Hematopoietic multipotent progenitor cell treated with erythropoietin and hydrocortisone succinate and interleukin-3 and kit ligand, for 15 days (in vitro differentiated cells): Measurements from ENCODE around the gene EFCAB9.
A peak's percentile ranks its signal among the peaks of the same experiment; 100 is the strongest.
"Not testable (repeated sequence)": the region's sequence is repeated elsewhere in the genome, so short reads cannot be mapped to it uniquely, and the experiment has no call there.

ENCODE experiments used
- DNase-seq: peaks from one replicate; pipeline ENCODE4 v3.0.0-alpha.2; 2015; ENCODE audit warnings: low spot score

EFCAB9 gene

DNA sequence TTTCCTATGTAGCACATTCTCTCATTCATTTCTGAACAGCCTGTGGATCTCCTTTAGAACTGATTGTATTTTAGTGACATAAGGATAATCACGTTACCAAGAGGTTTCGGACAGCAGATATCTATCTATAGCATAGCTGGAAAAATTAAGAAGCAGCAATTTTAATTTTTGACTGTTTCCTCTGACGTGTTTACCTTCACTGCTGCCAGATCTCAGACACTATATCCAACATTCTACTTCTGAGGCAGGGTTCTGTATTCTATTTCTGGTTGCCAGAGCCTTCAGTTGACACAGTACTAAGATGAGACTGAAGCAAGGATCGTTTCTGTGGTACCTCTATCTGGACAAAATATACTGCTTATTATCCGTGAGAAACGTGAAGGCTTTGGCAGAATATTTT is at the start of gene EFCAB9:
EFCAB9 (plus strand) TSS at position 301 of the 400 bp plus-strand sequence; CDS start at position 302, 1 bp downstream.
- DNase-seq: no peak

DNA sequence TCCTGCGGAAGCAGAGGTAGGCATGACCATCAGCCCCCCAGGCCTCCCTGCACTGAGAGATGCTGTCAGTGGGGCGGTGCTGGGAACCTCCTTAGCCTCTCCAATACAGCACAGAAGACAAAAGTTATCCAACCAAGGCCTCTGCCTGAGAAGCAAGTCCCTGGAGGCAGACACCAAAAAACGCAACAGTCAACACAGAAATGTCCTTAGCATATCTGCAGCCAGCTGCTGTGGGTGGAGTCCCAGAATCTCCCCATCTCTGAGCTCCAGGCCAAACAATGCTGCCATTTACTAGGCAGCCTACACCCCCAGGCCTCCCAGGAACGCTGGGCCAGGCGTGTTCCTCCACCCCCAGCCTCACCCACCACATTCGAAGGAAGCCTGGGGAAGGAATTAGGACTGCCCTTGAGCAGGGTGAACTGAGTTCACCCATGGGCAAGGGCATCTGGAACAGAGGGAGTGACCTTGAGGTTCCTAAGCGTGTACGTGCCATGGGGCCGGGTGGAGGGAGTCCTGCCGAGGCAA is 49.6 kb upstream of the EFCAB9 start:
- DNase-seq: peak; percentile 90

GRCh38 chr5:172144931-172145869 is 48.8 kb upstream of the EFCAB9 start:
- DNase-seq: no peak

DNA sequence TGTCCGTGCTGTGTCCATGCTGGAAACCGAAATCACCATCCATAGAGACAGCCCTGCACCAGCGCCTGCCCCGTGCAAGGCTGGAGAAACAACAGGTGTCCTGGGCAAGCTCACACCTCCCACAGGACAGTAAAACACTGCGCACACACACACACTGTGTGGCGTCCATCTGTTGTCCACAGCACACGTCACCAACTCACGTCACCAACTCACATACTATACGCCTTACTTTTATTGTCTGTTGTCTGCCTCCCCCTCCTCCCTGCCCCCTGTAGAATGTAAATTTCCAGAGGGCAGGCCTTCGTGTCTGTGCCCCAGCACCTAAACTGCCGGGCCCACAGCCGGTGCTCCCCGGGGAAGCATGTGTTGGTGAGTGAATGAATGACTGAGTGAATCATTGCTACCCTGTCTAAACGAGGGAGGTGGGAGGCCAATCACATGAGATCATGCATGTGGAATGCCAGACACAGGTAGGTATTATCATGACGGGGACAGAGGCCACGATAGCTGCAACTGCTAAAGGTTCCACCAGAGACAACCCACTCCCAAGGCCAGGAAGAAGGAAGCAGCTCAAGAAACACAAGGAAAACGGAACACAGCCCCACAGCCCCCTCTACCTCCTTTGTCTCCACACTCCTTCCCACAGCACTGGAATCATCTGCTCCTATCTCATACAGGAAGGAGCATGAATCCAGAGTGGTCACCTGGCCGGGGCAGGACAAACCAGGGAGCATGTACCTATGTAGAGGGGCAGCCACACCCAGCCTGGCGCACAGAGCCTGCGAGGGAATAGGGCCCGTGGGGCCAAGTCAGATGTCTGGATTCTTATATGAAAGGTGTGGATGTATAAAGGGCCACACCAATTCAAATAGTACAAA is 47.9 kb upstream of the EFCAB9 start:
- DNase-seq: no peak

DNA sequence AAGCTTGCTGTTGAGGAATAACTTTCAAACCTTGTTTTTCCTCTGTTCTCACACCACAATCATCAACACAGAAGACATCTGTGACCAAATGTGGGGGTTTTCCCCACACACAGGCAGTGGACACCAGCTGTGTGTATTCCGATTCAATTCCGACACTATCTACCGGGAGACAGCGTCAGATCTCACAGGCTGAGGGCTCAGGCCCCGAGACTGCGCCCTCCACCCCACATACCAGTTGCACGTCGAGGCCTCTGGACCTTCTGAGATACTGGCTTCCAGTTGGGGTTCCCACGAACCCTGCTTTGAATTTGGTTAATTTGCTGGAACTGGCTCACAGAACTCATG is 47.3 kb upstream of the EFCAB9 start:
- DNase-seq: no peak

DNA sequence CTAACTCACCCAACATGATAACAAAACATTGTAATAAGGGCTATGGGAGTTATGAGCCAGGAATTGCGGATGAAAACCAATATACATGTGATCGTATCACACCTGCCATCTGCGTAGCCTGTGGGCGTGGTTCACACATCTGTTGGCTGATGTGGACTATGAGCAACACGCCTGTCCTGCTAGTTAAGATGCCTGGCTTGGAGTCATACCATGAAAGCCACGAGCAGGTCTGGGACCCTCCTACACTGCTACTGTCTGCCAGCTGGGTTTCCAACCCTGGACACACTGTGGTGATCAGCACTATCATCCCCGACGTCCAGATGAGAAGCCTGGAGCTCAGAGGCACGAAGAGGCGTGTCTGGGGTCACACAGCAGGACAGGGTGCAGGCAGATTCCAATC is 46.1 kb upstream of the EFCAB9 start:
- DNase-seq: peak; percentile 89

GRCh38 chr5:172148381-172148780 is 45.6 kb upstream of the EFCAB9 start:
- DNase-seq: no peak

DNA sequence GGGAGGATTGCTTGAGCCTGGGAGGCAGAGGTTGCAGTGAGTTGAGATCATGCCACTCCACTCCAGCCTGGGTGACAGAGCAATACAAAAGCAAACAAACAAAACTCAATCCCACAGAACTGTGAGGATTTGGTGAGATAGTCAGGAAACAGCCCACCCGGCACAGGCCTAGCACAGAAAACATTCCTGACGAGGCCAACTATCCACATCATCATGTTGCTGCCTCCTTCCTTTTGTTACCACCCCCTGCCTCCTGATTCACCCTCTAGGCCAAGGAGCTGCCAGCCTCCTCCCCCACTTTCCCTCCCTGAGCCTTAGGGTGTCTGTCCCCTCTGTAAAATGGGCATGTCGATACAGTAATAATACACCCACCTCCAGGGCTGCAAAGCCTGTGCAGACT is 44.9 kb upstream of the EFCAB9 start:
- DNase-seq: no peak

DNA sequence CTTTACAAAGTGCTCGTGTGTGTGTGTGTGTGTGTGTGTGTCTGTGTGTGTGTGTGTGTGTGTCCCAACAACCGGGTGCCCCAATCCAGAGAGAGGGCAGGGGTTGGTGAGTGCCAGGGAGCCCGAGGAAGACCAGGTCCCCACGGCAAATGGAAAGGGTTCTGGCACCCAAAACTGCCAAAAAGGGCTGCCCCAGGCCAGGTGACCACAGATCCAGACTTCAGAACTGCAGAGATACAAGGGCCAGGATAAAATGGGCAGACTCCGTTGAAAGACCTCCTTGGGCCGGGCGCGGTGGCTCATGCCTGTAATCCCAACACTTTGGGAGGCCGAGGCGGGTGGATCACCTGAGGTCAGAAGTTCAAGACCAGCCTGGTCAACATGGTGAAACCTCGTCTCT is 44.5 kb upstream of the EFCAB9 start:
- DNase-seq: not testable (repeated sequence)

GRCh38 chr5:172150514-172151425 is 43.2 kb upstream of the EFCAB9 start:
- DNase-seq: peak; percentile 33

GRCh38 chr5:172151661-172152210 is 42.2 kb upstream of the EFCAB9 start:
- DNase-seq: no peak

- DNase-seq: no peak
These were observed 40.3 kb upstream of the EFCAB9 start for GRCh38 chr5:172153695-172154094.

DNA sequence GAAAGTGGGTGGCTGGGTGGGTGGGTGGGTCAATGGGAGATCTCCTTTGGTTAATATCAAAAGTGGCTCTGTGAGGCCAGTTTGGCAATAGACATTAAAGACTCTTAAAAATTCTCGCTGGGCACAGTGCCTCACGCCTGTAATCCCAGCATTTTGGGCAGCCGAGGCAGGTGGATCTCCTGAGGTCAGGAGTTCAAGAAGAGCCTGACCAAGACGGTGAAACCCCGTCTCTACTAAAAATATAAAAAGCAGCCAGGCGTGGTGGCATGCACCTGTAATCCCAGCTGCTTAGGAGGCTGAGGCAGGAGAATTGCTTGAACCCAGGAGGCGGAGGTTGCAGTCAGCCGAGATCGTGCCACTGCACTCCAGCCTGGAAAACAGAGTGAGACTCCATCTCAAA is 38.9 kb upstream of the EFCAB9 start:
- not testable (repeated sequence) for DNase-seq

DNA sequence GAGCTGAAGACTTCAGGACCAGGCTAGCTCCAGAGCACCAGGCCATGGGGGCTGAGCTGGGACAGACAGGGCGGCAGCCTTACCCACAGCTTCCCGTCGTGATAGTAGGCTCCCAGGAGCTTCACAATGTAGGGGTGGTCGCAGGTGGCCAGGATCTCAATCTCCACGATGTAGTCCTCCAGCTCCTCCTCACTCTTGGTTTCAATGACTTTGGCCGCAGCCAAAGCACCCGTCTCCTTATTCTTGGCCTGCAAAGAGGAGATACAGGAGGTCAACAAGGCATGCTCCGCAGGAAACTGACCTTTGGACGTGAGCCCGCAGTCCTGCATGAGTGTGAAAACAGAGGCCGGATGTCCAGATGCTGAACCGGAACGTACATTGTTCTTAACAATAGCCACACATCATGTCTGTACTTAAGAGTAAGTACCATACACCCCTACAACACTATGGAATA is 37.4 kb upstream of the EFCAB9 start:
- no peak for DNase-seq

- no peak for DNase-seq
These were observed 35.0 kb upstream of the EFCAB9 start for GRCh38 chr5:172159016-172159415.

DNA sequence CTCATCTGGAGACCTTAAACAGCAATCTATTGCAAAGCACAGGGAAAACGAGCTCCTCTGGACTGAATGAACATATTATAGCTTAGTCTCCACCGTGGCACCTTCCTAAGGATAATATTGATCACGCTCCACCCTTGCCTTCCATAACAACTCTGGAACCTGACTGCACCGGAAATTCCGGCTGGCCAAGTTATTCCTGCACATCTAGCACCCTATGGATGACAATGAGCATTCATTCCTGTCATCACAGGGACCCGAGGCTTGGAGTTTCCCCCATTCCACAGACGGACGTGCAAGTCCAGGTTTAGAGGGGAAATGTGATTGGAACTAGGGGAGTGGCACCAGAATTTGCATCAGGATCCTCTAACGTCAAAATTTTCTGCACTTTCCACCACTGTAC is 33.5 kb upstream of the EFCAB9 start:
- DNase-seq: no peak

GRCh38 chr5:172162323-172162986 is 31.5 kb upstream of the EFCAB9 start:
- DNase-seq: no peak

DNA sequence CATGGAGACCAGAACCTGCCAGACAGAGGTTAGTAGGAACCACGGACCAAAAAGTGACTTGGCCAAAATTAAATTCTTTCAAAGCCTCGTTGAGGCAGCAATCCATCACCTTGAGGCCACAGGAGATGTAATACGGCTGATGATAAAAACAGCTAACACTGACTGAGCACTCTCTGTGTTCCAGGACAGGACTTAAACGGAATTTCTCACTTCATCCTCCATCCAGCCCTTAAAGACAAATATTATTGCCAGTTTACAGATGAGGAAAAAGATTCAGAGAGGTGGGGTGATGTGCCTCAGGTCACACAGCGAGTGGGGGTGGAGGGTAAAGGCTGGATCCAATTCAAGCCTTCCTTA is 31.0 kb upstream of the EFCAB9 start:
- no peak for DNase-seq

DNA sequence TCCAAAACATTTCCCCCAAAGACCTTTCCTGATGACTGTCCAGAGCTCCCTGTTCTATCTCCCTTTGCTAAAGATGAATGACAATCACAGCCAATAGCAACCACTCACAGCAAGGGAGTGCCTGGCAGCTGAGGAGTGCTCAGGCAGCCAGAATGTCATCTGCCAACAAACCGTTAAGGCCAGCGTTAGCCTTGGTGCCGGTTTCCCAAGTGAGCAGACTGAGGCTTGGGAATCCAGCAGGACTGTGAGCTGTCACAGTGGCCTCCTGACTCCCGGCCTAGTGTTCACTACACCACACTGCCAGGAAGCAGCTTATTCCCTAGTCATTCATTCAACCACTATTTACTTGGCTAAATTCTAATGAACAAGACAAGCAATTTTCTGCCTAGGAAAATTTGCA is 30.6 kb upstream of the EFCAB9 start:
- no peak for DNase-seq

DNA sequence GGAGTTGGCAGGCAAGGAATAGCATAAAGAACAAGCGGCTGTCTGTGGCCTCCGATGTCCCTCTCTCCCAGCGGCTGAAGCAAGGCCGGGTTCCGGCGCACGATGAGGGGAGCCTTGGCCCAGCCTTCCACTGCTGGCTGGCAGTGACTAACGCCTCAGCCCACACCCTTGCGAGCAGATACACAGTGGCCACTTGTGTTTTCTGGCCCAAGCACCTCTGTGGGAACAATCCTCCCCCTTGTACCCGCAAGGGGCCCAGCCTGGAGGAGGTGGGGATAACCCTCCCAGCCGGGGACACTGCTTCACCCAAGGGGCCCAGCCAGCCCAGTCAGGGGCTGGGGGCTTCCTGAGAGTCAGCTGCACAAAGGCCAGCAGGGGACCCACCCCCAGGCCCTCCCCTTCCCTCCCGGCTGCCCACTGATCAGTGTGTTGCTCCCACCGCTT is 29.2 kb upstream of the EFCAB9 start:
- no peak for DNase-seq

GRCh38 chr5:172165465-172165864 is 28.5 kb upstream of the EFCAB9 start:
- no peak for DNase-seq
